Measurements from ENCODE around the gene PAIP1.
A peak's percentile ranks its signal among the peaks of the same experiment; 100 is the strongest.
"Not testable (repeated sequence)": the region's sequence is repeated elsewhere in the genome, so short reads cannot be mapped to it uniquely, and the experiment has no call there.

PAIP1 gene

DNA sequence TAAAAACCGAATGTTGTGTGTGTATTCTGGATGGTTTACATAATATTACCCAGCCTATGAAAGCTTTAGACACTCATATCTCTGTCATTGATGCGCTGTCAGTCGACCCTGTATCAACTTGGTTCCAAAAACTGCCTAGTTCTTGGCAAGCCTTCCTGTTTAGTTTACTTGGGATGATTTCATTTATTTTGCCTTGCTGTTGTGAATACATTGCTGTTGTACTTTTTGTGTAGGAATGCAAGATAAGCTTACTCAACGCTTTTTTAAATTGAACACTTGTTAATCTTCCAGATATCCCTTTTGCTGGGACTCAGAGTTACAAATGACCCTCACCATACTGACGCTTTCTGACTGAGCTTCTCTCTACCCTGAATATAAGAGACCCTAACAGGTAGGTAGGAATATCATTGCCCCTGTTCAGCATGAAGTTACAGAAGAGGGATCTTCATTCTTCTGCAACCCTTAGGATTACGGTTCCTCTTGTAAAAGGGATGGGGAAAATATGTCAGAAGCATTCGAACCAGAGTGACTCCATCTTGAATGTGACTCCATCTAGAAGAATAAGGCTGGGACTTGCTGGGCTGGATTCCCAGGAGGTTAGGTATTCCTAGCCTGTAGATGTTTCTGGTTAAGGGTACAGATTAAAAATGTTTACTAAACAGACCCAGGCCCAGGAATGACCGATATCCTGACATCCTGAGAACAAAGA is 13.7 kb upstream of the PAIP1 start:
- no peak for DNase-seq (ENCODE audit: low spot score)

DNA sequence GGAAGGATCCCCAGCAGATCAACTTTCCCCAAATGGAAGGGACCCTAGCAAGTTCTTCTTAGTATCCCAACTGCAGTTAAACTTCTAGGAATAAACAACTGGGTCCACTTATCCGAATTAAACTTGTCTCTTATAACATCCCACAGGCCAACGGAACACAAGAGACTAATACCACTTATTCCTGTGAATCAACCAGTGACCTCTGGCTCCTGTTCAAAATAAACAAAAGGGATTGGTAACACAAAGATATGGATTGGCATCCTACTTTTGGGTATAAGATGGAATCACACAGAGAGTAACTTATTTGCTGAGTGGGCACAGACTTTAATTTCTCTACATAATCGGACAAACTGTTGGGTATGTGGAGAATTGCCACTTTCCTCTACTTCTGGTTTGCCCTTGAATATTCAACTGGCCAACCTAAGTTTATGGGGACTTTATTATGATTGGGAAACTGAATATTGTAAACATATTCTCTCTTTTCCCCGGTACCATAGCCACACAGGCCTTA is 12.4 kb upstream of the PAIP1 start:
- no peak for DNase-seq (ENCODE audit: low spot score)

DNA sequence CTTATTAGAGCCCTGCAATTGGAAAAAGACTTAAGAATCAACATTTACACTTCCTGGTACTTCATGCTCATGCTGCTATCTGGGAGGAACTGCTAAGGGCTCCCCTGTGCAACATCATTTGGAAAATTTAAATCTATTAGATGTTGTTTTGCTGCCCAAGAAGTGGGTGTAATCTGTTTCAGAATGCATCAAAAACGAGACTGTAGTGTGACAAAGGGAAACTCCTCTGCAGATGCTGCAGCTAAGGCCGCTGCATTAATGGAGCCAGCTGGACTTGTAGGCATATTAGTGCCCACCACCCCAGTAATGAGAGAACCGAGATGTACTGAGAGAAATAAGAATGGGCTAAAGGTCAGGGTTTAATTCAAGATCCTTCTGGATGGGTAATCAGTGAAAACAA is 11.1 kb upstream of the PAIP1 start:
- DNase-seq (ENCODE audit: low spot score), result no peak

DNA sequence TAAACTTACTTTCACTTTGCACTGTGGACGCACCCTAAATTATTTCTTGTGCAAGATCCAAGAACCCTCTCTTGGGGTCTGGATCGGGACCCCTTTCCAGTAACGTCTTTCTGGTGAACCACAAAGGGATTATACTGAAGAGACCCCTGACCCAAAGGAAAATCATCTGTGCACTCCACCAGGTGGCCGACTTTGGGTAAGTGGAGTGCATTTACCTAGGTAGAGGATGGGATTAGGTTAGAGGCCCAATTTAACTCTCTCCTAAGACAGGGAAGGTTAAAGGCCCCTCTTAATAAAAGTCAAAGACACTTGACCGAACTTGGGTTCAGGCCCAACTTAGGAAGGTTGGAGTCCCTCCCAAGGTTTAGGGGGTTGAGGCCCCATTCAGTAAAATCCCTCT is 8.2 kb upstream of the PAIP1 start:
- DNase-seq (ENCODE audit: low spot score), result no peak

DNA sequence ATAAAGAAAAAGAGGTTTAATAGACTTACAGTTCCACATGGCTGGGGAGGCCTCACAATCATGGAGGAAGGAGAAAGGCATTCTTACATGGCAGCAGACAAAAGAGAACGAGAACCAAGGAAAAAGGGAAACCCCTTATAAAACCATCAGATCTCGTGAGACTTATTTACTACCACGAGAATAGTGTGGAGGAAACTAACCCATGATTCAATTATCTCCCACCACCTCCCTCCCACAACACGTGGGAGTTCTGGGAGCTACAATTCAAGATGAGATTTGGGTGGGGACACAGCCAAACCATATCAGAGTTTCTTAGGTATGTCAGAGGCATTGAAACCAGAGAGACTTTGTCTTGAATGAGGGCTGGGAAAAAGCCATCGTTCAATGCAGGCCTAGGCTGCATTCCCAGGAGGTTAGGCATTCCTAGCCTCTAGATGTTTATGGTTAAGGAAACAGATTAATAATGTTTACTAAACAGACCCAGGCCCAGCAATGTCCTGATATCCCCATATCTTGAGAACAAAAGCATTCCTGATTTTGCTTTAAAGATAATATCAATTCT is 7.5 kb upstream of the PAIP1 start:
- DNase-seq (ENCODE audit: low spot score), result no peak

DNA sequence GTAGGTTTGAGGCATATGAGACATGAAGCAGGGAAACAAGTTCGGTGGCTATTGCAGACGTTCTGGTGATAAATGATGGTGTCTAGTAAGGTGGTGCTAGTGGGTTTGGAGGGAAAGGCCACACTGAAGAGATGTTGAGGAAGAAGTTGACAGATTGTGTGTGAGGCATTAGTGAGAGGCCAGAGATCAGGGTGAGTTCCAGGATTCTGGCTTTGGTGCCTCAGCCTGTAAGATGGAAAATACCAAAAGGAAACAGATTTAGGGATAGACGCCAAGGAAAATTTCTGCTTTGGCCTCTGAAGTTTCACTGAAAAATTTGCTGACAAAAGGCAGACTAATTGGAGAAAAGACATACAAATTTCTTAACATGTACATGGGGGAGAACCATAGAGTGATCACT is 6.4 kb upstream of the PAIP1 start:
- no peak for DNase-seq (ENCODE audit: low spot score)

DNA sequence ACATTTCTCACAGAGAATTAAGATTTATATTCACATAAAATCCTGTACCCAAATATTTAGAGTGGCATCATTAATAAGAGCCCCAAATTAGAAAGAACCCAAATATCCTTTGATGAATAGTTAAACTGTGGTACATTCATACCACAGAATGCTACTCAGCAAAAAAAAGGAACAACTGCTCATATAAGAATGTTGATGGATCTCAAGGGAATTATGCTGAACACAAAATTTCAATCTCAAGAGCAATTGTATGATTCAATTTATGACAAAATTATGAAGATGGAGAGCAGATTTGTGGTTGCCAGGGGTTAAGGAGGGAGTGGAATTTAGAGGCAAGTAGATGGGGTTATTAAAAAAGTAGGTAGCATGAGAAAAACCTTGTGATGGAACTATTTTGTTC is 4.5 kb upstream of the PAIP1 start:
- DNase-seq (ENCODE audit: low spot score), result no peak

DNA sequence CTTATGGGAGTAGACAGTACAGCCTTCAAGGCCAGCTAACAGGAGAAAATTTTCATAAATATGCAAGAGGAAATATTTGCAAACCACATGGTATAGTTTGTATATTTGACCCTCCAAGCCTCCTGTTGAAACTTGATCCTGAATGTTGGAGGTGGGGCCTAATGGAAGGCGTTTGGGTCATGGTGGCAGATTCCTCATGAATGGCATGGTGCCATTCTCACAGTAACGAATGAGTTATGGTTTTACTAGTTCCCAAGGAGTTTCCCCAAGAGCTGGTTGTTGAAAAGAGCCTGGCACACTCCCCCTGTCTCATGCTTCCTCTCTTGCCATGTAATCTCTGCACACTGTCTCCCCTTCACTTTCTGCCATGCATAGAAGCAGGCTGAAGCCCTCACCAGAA is 3.3 kb upstream of the PAIP1 start:
- DNase-seq (ENCODE audit: low spot score), result no peak

DNA sequence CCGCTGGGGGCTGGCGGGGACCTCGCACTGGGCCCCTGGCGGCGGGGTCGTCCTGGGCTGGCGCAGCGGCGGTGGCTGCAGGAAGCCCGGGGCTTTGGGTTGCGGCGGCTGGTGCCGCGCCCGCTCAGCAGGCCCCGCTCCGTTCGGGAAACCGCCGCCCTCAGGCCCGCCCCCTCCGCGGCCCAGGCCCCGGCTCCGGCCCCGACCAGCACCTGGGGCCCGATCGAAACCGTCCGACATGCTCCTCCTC is 345 bp downstream of the PAIP1 start:
- not testable (repeated sequence) for DNase-seq (ENCODE audit: low spot score)

DNA sequence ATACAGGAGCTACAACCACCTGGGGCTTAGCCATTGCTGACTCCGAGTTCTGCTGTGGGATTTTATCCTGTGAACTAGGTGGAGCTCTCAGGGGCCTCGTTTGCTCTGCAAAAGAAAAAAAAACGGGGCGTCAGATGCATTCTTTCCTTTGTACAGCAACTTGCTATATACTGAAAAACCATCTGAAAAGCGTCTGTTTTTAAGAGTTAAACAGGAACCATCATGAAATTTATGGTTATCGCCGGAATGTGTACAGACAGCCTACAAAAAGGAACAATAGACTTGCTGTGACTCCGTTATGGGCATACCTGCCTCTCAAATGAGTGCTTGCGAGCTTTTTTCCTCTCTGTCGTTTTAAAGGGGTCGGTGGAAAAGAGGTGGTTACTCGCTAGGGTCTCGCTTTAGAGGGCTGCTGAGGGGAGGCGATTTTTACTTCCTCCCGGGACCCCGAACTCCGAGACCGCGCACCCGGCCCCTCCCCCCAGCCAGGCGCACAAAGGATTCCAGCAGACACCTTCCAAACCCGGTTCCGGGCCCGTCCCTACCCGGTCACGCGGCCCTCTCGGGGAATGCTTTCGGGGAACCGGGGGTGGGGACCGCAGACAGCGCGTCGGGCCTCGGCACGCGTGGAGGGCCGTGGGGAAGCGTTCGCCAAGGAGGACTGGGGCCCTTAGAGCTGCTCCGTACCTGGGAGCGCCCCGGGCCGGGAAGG is 826 bp downstream of the PAIP1 start:
- peak; percentile 70 for DNase-seq (ENCODE audit: low spot score)

DNA sequence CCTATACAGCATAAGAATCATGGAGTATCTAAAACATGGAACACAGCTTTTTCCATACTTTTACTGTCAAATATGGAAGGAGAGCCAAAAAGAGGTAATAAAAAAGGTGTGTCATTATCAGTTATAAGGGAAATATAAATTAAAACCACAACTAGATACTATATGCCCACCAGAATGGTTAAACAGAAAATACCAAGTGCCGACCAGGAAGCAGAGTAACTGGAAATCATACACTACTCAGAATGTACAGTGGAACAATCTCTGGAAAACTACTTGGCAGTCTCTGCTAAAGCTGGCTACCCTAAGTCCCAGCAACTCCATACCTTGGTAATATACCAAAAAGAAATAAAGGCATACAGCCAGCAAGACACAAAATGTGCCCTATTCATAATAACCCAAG is 2.4 kb downstream of the PAIP1 start:
- no peak for DNase-seq (ENCODE audit: low spot score)

DNA sequence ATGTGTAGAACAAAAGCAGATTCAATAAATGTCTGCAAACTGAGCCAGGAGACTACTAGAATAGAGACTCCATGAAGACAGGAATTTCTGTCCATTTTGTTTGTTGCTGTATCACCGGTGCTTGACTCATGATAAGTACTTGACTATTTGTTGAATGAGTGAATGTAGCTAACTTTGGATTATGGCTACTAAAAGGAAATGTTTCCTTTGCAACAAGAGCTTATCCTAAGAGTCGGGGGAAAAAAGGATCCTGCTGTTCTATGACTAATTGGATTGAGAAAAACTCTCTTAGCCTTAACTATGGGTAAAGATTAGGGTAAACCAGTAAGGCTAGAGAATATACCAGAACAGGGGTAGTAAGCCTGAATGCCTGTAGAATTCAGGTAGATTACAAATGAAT is 3.5 kb downstream of the PAIP1 start:
- DNase-seq (ENCODE audit: low spot score), result no peak

DNA sequence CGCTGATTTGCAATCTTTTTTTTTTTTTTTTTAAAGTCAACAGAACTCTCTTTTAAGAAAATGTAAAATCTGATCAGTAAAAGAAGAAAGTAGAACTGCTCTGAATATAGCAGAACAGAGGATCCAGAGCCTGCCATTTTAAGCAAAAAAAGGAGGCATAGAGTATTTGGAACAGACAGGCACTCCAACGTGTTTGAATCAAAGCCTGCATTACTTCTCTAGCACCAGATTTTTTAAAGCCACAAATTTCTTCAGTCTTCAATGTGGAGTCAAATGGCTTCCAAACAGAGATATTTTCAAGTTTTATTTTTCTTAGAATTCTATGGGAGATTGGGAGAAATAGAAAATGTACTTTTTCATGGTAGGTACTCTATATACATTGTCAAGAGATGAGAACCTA is 5.1 kb downstream of the PAIP1 start:
- DNase-seq (ENCODE audit: low spot score), result no peak

DNA sequence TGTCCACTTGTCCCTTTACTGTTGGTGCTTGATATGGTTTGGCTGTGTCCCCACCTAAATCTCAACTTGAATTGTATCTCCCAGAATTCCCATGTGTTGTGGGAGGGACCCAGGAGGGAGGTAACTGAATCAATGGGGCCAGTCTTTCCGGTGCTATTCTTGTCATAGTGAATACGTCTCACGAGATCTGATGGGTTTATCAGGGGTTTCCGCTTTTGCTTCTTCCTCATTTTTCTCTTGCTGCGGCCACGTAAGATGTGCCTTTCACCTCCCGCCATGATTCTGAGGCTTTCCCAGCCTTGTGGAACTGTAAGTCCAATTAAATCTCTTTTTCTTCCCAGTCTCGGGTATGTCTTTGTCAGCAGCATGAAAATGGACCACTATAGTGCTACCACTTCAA is 7.6 kb downstream of the PAIP1 start:
- not testable (repeated sequence) for DNase-seq (ENCODE audit: low spot score)

DNA sequence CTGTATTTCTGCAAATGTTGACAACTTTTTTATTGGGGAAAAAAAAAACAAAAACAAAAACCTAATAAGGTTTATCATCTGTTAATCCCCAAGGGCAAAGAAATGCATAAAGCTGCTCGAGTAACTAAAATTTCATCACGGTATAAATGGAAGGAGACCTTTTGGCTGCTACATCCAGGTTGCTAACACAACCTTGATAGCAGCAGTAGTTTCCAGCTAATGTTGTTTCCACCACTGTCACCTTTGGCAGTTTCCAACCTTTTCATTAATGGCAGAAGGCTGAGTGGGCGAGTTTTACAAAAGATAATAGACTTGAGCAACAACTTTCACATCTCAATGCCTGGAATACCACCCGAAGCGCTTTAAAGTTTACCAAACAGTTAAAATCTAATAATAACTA is 8.5 kb downstream of the PAIP1 start:
- no peak for DNase-seq (ENCODE audit: low spot score)

DNA sequence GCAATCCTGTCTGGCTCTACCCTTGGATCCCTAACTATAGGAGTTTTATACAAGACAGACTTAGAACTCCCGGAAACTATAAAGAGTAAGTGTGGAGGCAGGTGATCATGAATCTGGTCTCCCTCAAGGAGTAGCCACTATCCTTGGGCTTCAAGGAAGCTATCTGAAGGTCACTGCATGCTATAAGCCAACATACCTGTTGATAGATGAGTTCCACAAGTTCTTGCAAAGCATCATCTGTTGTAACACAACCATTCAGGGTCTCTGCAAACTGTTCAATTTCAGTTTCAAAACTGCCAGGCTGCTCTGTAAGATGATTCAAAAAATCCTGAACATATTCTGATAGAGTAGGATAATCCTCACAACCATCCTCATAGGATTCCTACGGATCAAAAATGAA is 9.3 kb downstream of the PAIP1 start:
- no peak for DNase-seq (ENCODE audit: low spot score)

DNA sequence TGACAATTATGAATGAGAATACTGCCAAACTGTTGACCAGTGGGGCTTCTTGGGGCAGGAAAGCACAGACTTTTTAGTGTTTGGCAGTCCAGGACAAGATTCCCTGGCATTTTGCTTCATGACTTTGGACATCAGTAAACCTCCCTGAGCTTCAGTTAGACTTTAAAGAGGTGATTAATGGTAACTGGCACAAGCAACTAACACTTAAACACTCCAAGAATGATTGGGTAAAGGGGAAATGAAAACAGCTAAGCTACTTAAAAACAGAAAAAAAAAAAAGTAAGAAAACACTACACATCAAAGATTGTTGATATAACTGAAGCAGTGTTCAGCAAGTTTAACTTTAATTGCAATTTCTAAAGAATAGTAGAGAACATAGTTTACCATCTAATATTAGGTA is 13.4 kb downstream of the PAIP1 start:
- no peak for DNase-seq (ENCODE audit: low spot score)

DNA sequence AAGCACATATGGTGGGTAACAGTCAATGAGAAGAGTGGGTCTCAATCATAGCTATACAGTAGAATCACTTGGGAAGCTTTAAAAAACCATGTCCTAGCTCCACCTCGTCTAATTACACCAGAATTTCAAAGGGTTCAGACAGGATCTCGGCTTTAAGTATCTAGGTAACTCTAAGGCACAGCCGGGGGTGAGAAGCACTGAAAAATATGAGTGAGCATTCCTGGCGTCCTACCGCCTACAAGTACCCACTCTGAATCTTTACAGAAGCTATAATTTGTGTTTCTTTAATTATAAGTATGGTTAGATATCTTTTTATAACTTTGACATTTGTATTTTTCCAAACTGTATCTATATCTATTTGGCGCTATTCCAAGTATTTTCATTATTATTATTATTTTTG is 16.1 kb downstream of the PAIP1 start:
- DNase-seq (ENCODE audit: low spot score), result no peak

DNA sequence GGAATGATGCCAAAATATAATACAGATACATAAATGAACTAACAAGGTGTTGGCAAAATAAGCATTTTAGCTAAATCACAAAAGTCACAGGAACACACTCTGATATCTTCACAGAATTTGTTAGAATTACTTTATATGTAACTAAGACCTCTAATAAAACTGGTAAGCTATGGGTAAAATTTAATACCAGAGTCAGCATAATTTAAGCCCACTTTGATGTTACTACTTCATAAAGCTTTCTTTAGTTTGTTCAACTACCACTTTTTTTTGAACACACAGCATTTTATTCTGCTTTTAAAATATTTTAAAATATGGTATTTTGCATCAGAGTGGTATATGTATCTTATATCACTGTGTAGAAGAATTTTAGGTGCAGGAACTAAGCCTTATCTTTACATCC is 19.9 kb downstream of the PAIP1 start:
- no peak for DNase-seq (ENCODE audit: low spot score)

DNA sequence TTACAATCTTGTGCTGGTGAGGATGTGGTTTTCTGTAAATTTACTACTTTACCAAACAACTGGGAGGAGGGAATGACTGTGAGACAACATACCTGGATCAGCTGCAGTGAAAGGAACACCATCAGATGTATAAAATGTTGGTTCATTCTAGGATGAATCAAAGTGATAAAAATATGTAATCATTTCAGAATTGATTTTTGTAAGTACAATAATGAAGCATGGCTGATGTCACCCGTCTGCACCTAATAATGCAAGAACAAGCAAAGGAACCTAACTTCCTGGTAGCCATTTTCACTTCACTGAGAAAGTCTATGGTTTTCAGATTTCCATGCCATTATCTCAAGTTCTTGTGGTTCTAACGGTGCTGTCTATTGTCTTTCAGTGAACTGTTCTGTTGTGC is 23.2 kb downstream of the PAIP1 start:
- no peak for DNase-seq (ENCODE audit: low spot score)

DNA sequence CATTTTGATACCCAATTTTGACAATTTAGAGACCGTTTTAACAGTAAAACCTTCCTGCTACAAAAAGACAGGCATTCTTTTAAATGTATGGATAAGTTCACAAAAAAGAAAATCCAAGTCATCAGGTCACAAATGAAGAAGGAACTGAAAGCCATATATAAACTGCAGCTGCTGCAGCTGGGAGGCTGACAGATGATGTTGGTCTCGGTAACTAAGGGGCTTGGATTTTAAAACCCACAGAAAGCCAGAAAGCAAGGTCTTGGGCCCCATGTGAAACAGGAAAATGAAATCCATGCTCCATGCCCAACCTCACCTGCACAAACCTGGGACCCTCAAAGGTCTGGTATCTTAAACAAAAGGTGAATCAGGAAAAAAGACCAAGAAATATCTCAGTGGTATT is 26.2 kb downstream of the PAIP1 start:
- peak; percentile 25 for DNase-seq (ENCODE audit: low spot score)

DNA sequence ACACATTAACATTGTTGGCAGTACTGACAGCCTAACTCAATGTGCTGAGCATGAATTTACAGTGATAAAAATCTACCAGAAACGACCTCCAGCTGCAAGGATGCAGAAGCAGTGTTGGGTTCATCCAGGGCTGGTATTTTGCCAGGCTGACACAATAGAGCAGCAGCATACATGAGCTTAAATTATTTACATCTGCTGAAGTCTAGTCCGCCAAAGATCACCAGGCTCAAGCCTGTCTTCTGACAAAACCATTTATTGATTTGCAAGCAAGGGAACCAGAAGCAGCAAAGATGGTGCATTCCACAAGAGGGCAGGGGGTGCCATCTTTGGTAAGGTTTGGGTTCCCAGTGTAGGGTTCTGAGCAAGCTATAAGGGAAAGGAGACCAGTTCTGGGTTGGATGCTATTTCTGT is 33.2 kb downstream of the PAIP1 start:
- no peak for DNase-seq (ENCODE audit: low spot score)

DNA sequence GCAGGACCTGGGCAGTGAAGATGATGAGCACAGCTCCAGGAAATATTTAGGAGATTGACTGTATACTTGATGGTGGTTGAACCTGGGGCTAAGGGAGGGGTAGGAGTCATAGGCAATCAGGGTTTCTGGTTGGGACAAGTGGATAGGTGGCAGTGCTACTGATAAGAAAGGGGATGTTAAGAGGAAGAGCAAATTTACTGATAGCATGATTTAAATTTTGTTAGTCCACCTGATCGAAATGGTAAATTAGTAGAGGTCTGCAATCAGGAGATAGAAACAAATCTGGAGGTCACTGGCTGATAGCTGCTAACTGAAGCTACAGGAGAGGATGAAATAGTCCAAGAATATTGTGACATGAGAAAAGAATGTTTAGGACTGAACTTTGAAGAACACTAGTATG is 36.3 kb downstream of the PAIP1 start:
- DNase-seq (ENCODE audit: low spot score), result no peak

DNA sequence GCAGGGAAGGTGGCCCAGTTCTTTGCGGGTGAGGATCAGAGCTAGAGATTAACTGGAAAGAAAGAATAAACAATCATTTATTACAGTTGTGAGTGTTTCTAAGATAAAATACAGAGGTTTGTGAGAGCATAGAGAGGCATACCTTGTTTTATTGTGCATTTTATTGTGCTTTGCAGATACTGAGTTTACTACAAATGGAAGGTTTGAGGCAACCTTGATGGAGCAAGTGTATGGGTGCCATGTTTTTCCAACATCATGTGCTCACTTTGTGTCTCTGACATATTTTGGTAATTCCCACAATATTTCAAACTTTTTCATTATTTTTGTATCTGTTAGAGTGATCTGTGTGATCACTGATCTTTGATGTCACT is 41.2 kb downstream of the PAIP1 start:
- DNase-seq (ENCODE audit: low spot score), result no peak
